IMR-90 (cell line): ENCODE data around the gene MSH3. TPM values are rescaled to one million over a fixed set of nuclear protein-coding genes. Genes with fewer than 3 reads are reported as not detected.

Source experiments
- ATAC-seq: fragments of 200-7000 bp; cut with Tn5 transposase; 2 replicates; pipeline ENCODE4 v1.9.1; 2020; ENCODE audit warnings: low read depth, mild to moderate bottlenecking, moderate library complexity
- BruUV-seq: library from RNA; stranded (reverse); fragments of 400-500 nt; replicated peaks from 2 replicates; lab custom pipeline; 2021; lab: Mats Ljungman, UMichigan
- CTCF ChIA-PET: fragments of 300-600 bp; formaldehyde crosslinking; extraction: SDS; loops from one replicate; lab custom pipeline; 2021; ENCODE audit warnings: antibody characterized with exemption; lab: Yijun Ruan, JAX
- POLR2A ChIA-PET: fragments of 300-600 bp; sonication (Branson Sonifier 250); formaldehyde crosslinking; loops from one replicate; lab custom pipeline; 2022; ENCODE audit warnings: antibody characterized with exemption; ENCODE audit not compliant: unreplicated experiment; lab: Charles Lee
- DNase-seq: peaks from one replicate; pipeline ENCODE4 v3.0.0; 2013
- H2AFZ ChIP-seq: replicated peaks from 2 replicates; pipeline ENCODE3; 2013; ENCODE audit warnings: low read length, mild to moderate bottlenecking; ENCODE audit not compliant: poor library complexity
- H2AK5ac ChIP-seq: 2 replicates; pipeline ENCODE4 v1.6.1; 2013; ENCODE audit warnings: low read depth, low read length, inconsistent platforms
- H2AK9ac ChIP-seq: replicated peaks from 2 replicates; pipeline ENCODE3; 2013; ENCODE audit warnings: mild to moderate bottlenecking, low read depth, low read length, moderate library complexity; ENCODE audit not compliant: poor library complexity
- H2BK120ac ChIP-seq: 2 replicates; pipeline ENCODE4 v1.6.1; 2013; ENCODE audit warnings: low read depth, low read length, inconsistent platforms
- H2BK15ac ChIP-seq: 3 replicates; pipeline ENCODE4 v1.6.1; 2013; ENCODE audit warnings: low read depth, low read length, inconsistent platforms
- H2BK20ac ChIP-seq: 2 replicates; pipeline ENCODE4 v1.6.1; 2013; ENCODE audit warnings: low read depth, mild to moderate bottlenecking, inconsistent platforms, low read length, moderate library complexity
- H2BK5ac ChIP-seq: 2 replicates; pipeline ENCODE4 v1.6.1; 2013; ENCODE audit warnings: mild to moderate bottlenecking, low read depth, low read length, inconsistent platforms; ENCODE audit not compliant: poor library complexity, severe bottlenecking
- H3K14ac ChIP-seq: replicated peaks from 2 replicates; pipeline ENCODE4 v1.6.1; 2013; ENCODE audit warnings: low read depth, low read length, inconsistent platforms
- H3K18ac ChIP-seq: 2 replicates; pipeline ENCODE4 v1.6.1; 2013; ENCODE audit warnings: low read depth, low read length, control low read depth
- H3K23ac ChIP-seq: 2 replicates; pipeline ENCODE4 v1.6.1; 2013; ENCODE audit warnings: low read depth, low read length, inconsistent platforms
- H3K27ac ChIP-seq: 2 replicates; pipeline ENCODE4 v1.5.1; 2013; ENCODE audit warnings: mild to moderate bottlenecking, control low read depth, low read length; ENCODE audit not compliant: insufficient read depth
- H3K27me3 ChIP-seq: 2 replicates; pipeline ENCODE4 v1.6.1; 2013; ENCODE audit warnings: low read length; ENCODE audit not compliant: control insufficient read depth, insufficient read depth
- H3K36me3 ChIP-seq: 2 replicates; pipeline ENCODE4 v1.6.1; 2013; ENCODE audit warnings: low read length, mixed read lengths; ENCODE audit not compliant: control insufficient read depth, insufficient read depth
- H3K4ac ChIP-seq: 2 replicates; pipeline ENCODE4 v1.6.1; 2013; ENCODE audit warnings: low read depth, low read length, inconsistent platforms
- H3K4me1 ChIP-seq: 2 replicates; pipeline ENCODE4 v1.6.1; 2013; ENCODE audit warnings: low read length, mixed read lengths; ENCODE audit not compliant: control insufficient read depth, insufficient read depth
- H3K4me2 ChIP-seq: 2 replicates; pipeline ENCODE4 v1.6.1; 2013; ENCODE audit warnings: low read depth, mild to moderate bottlenecking, control low read depth, low read length, moderate library complexity
- H3K4me3 ChIP-seq: 2 replicates; pipeline ENCODE4 v1.5.1; 2013; ENCODE audit warnings: low read depth, mild to moderate bottlenecking, control low read depth, low read length, moderate library complexity; ENCODE audit not compliant: insufficient read depth
- H3K56ac ChIP-seq: 2 replicates; pipeline ENCODE4 v1.6.1; 2013; ENCODE audit warnings: low read length, inconsistent platforms; ENCODE audit not compliant: insufficient read depth; ENCODE audit errors: extremely low read depth
- H3K79me1 ChIP-seq, 2 experiments: 2 replicates each; pipeline ENCODE4 v1.6.1; 2013; ENCODE audit warnings: low read length in 2 of 2, inconsistent platforms in 1 of 2, low read depth in 1 of 2
- H3K9ac ChIP-seq: 2 replicates; pipeline ENCODE4 v1.6.1; 2013; ENCODE audit warnings: low read depth, low read length, control low read depth
- H3K9me1 ChIP-seq: 2 replicates; pipeline ENCODE4 v1.6.1; 2013; ENCODE audit warnings: low read length, inconsistent platforms; ENCODE audit not compliant: insufficient read depth
- H3K9me3 ChIP-seq: 2 replicates; pipeline ENCODE4 v1.6.1; 2013; ENCODE audit warnings: low read length; ENCODE audit not compliant: control insufficient read depth, insufficient read depth
- H4K20me1 ChIP-seq: 2 replicates; pipeline ENCODE4 v1.6.1; 2013; ENCODE audit warnings: low read length, inconsistent platforms; ENCODE audit not compliant: insufficient read depth
- H4K5ac ChIP-seq: 2 replicates; pipeline ENCODE4 v1.6.1; 2013; ENCODE audit warnings: mild to moderate bottlenecking, low read depth, low read length, control low read depth
- H4K8ac ChIP-seq, 2 experiments: 2 replicates each; pipeline ENCODE4 v1.6.1; 2013; ENCODE audit warnings: low read depth in 2 of 2, low read length in 2 of 2, control low read depth in 1 of 2, inconsistent platforms in 1 of 2
- H4K91ac ChIP-seq: 2 replicates; pipeline ENCODE4 v1.6.1; 2013; ENCODE audit warnings: low read depth, low read length, inconsistent platforms; ENCODE audit not compliant: insufficient read depth
- BHLHE40 ChIP-seq: fragments of 150-350 bp; IDR thresholded peaks from 2 replicates; pipeline ENCODE4 v1.6.1; 2016; ENCODE audit warnings: mild to moderate bottlenecking, low read depth, low read length
- CEBPB ChIP-seq: IDR thresholded peaks from 2 replicates; pipeline ENCODE4 v1.6.1; 2012; ENCODE audit warnings: low read depth, low read length, improper control_type of control experiment
- CTCF ChIP-seq: conservative IDR thresholded peaks from 2 replicates; pipeline ENCODE4 v1.5.1; 2012; ENCODE audit warnings: mild to moderate bottlenecking, low read depth, low read length, improper control_type of control experiment
- ELK1 ChIP-seq: fragments of 150-350 bp; IDR thresholded peaks from 2 replicates; pipeline ENCODE4 v1.6.1; 2016; ENCODE audit warnings: low read depth, mild to moderate bottlenecking, low read length, moderate library complexity, borderline replicate concordance
- FOS ChIP-seq: fragments of 150-350 bp; IDR thresholded peaks from 2 replicates; pipeline ENCODE4 v1.6.1; 2016; ENCODE audit warnings: low read depth, low read length
- MAFK ChIP-seq: IDR thresholded peaks from 2 replicates; pipeline ENCODE4 v1.6.1; 2012; ENCODE audit warnings: low read depth, low read length, improper control_type of control experiment
- MAZ ChIP-seq: IDR thresholded peaks from 2 replicates; pipeline ENCODE4 v1.6.1; 2012; ENCODE audit warnings: low read depth, mild to moderate bottlenecking, low read length, improper control_type of control experiment, moderate library complexity, borderline replicate concordance
- MXI1 ChIP-seq: IDR thresholded peaks from 2 replicates; pipeline ENCODE4 v1.6.1; 2012; ENCODE audit warnings: low read depth, mild to moderate bottlenecking, low read length, moderate library complexity, borderline replicate concordance
- NFE2L2 ChIP-seq: fragments of 150-350 bp; IDR thresholded peaks from 2 replicates; pipeline ENCODE4 v1.6.1; 2016; ENCODE audit warnings: low read depth, mild to moderate bottlenecking, low read length
- POLR2A ChIP-seq: IDR thresholded peaks from 2 replicates; pipeline ENCODE4 v1.6.1; 2012; ENCODE audit warnings: mild to moderate bottlenecking, low read depth, low read length
- RAD21 ChIP-seq: IDR thresholded peaks from 2 replicates; pipeline ENCODE4 v1.6.1; 2012; ENCODE audit warnings: low read length, improper control_type of control experiment
- RCOR1 ChIP-seq: IDR thresholded peaks from 2 replicates; pipeline ENCODE4 v1.6.1; 2012; ENCODE audit warnings: mild to moderate bottlenecking, low read length, improper control_type of control experiment; ENCODE audit not compliant: insufficient replicate concordance
- SMC3 ChIP-seq: fragments of 150-350 bp; IDR thresholded peaks from 2 replicates; pipeline ENCODE4 v1.6.1; 2016; ENCODE audit warnings: low read depth, mild to moderate bottlenecking, antibody characterized with exemption, low read length, moderate library complexity
- WGBS, 2 experiments: methylation state at CpG; one replicate each; pipeline versions ENCODE4 v1.1.5 to v1.1.7; 2013; ENCODE audit warnings: missing lambda C conversion rate in 2 of 2; ENCODE audit not compliant: insufficient read length in 1 of 2; ENCODE audit errors: extremely low coverage in 2 of 2; 5-methylcytosine and 5-hydroxymethylcytosine counted together
- dilution Hi-C: fragments of 300-500 bp; cut with HindIII; formaldehyde crosslinking; loops from one replicate; pipeline ENCODE4 v1.14.3; 2018; ENCODE audit warnings: low sequenced_read_pairs; ENCODE audit not compliant: unreplicated experiment
- in situ Hi-C: fragments of 300-500 bp; cut with MboI; formaldehyde crosslinking; loops from 3 replicates; pipeline ENCODE4 v1.14.3; 2019; ENCODE audit warnings: low sequenced_read_pairs, inconsistent platforms, mixed read lengths
- intact Hi-C: fragments of 100-400 bp; cut with micrococcal nuclease; formaldehyde crosslinking; loops from 2 replicates; pipeline ENCODE4 v1.10.0; 2022
- polyA plus RNA-seq, 3 experiments: library from polyadenylated mRNA; depleted of rRNA; stranded (reverse); fragments of >200 nt; gene quantifications; 2 replicates each; pipeline ENCODE4 v1.2.3, GENCODE V29; 2012; ENCODE audit warnings: low replicate concordance in 1 of 3
- total RNA-seq: library from RNA; depleted of rRNA; stranded (reverse); fragments of >200 nt; gene quantifications from 2 replicates; pipeline ENCODE4 v1.2.3, GENCODE V29; 2012

Gene MSH3
- total and polyA plus RNA-seq, 2 of the 4 experiments (the other 2 are of a cell fraction): 4.6 to 13.3 TPM

GRCh38 chr5:80672140-80672736, 17.8 kb downstream of the MSH3 start:
- Histone ChIP-seq H3K9ac (no peak overlapping the region), H3K4me1 (no peaks in the 10 kb centered on the region; the same call in 1 of the 2 replicates), H3K18ac (no peak overlapping the region), H3K9me1 (no peaks in the 10 kb centered on the region), H3K27me3 (no peaks in the 10 kb centered on the region), H4K91ac (no peak overlapping the region), H3K4ac (no peak overlapping the region), H3K14ac (no peak overlapping the region), H3K27ac (no peak overlapping the region), H3K36me3 (peaks cover 16% of the 10 kb centered on the region), H4K5ac (no peak overlapping the region), H3K4me2 (no peak overlapping the region), H3K79me1 (0 out of 4 replicates have a peak, but pooled peaks cover 0 to 5% of the 10 kb centered on the region in 2 experiments), H2BK5ac (no peak overlapping the region), H3K4me3 (no peak overlapping the region), H2BK20ac (no peak overlapping the region), H2BK120ac (no peak overlapping the region), H4K8ac (no peak overlapping the region), H2BK15ac (no peak overlapping the region), H3K56ac (no peak overlapping the region), H2AFZ (no peak overlapping the region), H3K23ac (no peak overlapping the region), H3K9me3 (no peaks in the 10 kb centered on the region), H2AK5ac (no peak overlapping the region), H4K20me1 (no peaks in the 10 kb centered on the region), H2AK9ac (no peak overlapping the region)
- BruUV-seq: no TSS peak
- ChIA-PET POLR2A (interaction anchor here (0.5 kb wide), 1 partner anchor 774 kb away, joined by 4 read pairs; no protein-coding TSS in a partner anchor), CTCF (interaction anchor here (0.8 to 1.1 kb wide), 5 partner anchors 9 to 191 kb away, joined by 3 to 9 read pairs (median 4); no protein-coding TSS in a partner anchor)
- peak; percentile 93 for ATAC-seq
- WGBS, 2 experiments: no CpG with 5 or more reads among the region's 7 CpGs
- dilution Hi-C loops: no loop called here
- intact Hi-C loops: loop anchor here (2.0 to 5.0 kb wide), 3 partner anchors 183 to 580 kb away; partner anchors contain the start of gene FAM151B
- in situ Hi-C loops: loop anchor here (5.0 to 10.0 kb wide), 2 partner anchors 190 to 577 kb away; no protein-coding TSS in a partner anchor
- TF ChIP-seq MAFK (no peak), RCOR1 (no peak), POLR2A (no peak), CEBPB (no peak), NFE2L2 (no peak), MXI1 (no peak), FOS (no peak), BHLHE40 (no peak), RAD21 (peak; percentile 73), SMC3 (peak; percentile 75), MAZ (no peak), CTCF (peak; percentile 76), ELK1 (no peak)
- peak; percentile 72 for DNase-seq
